CD4-positive, alpha-beta T cell treated with Interleukin-21 for 1 hour (primary cell): Measurements from ENCODE around the gene HMX1.

ENCODE experiments used
- DNase-seq: peaks from one replicate; pipeline ENCODE4 v3.0.0-alpha.2; 2020

The HMX1 gene

DNA sequence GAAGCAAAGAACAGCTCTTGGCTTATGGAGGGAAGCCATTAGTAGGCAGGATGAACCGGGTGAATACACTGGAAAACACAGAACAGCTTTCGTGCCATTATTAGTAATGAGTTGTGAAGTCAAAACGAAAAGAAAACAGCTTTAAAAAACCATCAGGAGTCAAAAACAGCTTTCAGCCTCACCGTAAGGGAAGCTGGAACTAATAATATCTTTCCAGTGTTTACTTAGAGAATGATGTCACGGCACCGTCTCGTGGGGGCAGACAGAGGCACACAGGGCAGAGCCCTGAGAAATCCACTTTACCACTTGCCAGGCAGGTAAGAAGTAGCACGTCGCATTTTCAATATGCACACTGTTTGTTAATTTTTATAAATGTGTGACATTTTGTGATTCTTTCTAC lies 37.9 kb upstream of the HMX1 start:
- no peak for DNase-seq

DNA sequence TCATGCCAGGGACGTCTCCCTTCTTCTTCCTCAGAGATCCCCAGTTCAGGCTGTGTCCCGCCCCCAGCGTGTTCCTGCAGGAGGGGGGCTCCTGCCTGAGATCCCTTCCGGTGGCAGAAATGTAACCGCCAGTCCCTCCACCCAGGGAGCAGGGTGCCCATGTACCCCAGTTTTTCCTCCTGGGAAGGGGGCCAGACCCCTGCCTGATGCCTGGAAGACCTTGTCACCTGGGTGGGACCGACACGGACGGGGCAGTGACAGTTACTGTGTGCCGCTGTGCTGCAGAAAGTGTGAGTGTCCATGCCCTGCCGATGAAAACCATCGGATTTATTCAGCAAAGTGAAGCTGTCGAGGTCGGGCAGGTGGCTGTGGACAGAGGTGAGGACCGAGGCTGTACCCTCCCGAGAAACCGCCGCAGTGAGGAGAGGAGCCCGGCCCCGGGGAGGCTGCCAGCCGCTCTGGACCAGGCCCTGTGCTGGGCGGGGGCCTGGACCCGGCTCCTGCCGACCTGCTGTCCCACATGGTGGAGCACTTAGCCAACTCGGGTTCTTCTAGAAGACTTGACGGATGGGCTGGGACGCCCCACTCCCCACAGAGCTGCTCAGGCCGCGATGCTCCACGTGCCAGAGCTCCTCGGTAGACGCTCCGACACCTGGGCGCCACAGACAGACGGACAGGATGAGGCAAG lies 36.7 kb upstream of the HMX1 start:
- no peak for DNase-seq

DNA sequence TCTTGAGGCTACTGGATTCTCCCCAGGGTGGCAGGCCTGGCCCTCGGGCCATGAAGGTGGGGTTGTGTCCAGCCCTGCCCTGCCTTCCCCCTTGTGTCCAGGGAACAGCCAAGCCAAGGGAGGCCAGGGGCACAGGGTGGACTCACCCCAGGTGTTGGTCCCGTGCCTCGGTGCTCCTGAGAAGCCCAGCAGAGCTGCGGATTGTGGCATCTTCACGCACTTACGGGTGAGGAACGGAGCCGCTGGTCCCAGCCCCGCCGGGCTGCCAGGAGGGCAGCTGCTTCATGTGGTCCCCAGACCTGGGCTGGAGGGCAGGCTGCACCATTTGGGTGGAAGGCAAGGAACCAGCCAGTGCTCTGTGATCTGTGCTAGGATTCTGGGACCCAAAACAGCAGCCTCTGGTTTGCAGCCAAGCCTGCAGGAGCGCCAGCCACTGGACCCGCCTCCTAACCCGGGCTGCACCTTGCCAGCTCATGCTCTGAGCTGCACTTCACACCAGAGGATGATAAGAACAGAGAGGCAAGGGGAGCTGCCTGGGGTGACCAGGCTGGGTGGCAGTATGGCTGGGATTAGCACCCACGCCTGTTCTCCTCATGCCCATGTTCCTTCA lies 36.1 kb upstream of the HMX1 start:
- DNase-seq = no peak

DNA sequence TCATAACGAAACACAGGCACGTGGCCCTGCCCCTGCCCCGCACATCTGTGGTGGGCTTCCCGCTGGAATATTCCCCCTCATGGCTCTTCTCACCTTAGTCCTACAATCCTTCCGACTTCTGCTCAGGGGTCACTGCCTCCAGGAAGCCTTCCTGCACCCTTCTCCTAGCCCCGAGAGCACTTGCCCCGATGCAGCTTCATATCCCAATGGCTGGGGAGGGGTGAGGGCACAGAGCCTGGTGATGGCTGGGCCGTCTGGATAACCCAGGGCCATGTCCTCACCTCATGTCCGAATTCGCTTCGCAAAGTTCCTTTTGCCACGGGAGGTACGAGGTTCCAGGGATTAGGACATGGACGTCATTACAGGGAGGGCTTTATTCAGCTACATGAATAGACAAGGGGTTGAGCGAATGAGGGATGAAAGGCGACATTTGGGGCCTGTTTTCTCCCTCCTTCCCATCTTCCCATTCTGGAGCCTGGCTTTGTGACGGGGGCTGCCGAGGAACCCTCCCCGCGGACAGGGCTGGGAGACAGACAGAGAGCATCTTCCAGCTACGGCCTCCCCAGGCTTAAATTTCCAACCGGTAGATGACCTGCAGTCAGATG lies 35.5 kb upstream of the HMX1 start:
- DNase-seq = no peak

DNA sequence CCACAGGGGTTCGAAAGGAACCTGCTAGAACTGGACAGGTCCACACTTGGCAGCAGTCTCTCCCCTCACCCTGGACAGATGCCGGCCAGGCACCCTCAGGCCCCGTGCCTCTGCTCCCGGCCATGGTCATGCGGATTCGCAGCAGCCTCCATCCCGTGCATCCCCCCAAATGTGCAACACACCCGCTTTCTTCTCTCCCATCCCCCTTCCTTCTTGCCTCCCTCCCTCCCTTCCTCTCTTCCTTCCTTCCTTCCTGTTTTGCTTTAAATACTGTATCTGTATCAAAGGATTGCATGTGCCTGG lies 35.0 kb upstream of the HMX1 start:
- no peak for DNase-seq

DNA sequence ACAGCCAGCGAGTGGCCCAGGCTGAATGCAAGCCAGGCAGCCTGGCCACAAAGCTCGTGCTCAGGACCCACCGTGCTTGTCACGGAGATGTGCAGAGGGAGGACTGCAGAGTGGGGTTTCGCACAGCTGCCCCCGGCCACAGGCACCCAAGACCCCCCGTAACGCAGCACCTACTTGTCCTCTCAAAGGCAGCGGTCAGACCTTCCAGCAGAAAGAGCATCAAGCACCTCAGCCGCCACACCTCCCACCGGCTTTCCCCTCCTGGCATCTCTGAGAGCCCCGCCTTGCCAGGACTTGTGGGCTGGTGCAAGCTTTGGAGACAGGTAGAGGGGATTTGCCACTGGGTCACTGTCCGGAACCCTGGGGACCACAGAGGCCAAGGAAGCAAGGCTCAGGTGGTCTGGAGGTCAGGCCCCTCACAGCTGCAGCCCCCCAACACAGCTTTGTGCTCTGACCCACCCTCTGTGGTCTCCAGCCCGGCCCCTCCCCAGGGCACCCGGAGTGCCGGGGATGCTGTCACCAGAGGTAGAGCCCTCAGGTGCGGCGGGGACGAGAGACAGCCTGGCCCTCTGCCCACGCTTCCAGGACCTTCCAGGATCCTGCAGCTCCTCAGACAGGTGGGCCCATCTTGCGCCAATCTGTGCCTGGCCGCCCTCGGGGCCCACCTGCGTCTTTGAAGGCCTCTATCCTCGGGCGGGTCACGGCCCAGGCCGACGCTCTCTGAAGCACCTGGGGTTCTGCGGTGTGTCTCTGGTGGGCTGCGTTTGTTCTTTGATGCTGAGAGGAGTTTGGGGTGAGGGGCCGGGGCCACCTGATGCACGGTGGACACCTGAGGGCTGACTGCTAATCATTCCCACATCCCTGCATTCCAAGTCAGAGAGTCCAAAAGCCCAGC lies 34.4 kb upstream of the HMX1 start:
- DNase-seq = no peak

DNA sequence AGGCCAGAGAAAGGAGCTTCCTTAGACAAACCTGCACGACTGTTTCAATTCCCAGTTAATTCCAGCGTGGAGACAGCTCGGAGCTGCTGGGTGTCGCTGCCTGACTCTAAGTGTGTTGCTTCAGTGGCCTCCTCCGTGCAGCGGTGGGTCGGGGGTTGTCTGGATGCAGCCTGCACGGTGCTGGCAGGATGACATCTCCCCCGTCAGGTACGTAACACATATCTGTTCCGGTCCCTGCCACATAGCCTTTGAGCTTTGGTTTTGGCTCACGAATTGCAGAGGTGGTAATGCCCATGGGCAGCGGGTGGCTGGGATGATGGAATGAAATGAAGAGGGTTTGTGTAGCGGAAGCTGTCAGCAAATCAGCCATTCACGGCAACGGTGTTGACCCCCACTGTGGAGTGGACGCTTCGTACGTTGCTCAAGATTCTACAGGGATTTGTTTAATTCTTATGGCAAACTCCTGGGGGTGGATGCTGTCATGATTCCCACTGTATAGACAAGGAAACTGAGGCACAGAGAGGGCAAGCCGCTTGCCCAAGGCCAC lies 33.7 kb upstream of the HMX1 start:
- DNase-seq = no peak

DNA sequence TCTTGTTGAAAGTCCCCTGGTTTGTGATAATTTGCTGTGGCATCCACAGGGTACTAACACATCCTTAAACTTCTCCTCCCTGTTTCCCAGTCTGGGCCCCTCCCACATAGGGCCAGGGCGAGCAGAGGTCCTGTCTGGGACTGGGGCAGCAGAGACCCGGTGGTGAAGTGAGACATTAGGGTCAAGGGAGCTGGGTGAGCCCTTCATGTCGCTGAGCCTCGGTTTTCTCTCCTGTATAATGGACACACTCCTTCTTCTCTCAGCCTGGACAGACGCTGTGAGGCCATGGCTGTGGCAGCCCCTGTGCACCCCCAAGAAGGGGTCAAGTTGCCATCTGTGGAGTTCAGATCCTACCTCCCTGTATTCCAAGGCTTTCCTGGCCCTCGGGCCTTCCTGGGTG lies 33.0 kb upstream of the HMX1 start:
- no peak for DNase-seq

DNA sequence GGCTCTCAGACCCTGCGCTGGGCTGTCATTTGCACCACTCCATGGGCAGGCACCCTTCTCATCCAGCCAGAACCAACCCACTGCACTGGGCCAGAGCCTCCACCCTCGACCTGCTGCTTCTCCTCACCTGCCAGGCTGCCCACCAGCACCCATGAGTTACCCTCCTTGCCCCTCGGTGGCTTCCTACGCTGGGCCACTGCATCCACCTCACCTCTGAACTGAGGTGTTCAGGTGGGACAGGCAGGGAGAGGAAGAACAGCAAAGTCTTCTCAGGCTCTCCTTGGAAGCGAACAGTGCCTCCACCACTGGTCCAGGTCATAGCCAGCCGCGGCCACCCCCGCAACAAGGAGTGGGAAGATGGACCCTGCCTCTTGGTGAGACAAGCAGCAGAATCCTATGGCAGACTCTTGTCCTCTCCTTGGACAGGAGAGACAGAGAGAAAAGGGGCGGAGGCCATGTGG lies 32.4 kb upstream of the HMX1 start:
- no peak for DNase-seq

DNA sequence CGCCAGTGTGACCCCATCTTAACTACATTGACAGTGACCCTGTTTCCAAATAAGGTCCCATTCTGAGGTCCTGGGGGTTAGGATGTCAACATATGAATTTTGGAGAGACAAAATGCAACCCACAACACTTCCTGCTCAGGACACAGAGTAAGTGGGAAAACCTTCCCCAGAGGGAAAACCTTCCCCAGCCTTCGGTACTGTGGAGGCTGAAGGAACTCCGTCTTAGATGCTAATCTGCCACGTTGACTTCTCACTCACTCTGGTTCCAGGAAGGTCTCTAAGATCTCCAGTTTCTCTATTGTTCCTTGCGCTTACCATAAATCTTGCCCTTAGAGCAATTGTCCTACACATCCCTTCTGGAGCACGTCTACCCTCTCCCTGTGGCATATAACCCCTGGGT lies 29.7 kb upstream of the HMX1 start:
- no peak for DNase-seq

DNA sequence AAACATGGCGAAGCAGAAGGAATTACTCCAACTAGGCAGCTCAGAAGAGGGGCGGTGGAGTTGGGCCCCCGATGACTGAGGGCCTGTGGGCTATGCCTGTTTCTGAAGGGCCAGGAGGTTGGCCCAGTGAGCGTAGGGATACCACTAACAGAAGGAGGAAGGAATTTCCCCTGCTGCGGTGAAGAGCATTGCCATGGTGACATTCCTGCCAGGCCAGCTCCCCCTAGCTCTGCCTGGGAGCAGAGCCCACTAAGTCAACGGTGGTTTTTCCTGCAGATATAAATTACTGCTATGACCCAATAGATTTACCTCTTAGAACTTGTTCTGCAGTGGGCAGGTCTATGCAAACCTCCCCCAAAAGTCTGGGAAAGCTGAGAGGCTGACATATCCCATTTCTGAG lies 28.9 kb upstream of the HMX1 start:
- DNase-seq = no peak

DNA sequence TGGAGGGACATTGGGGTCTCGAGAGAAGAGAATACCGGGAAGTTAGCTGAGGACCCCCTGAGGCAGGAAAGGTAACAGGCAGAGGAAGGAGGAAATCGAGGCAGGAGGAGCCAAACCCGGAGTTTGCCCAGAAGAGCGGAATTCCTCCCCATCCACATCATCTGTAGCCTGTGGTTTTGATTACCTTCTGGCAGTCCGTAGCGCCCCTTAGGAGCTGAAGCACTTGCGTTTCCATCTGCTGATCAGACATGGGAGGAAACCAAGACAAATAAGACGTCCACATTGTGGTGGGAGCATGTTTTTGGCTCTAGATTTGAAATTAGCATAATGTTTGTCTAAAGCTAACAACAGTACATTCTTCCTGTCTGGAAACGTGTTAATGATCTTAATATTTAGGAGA lies 26.8 kb upstream of the HMX1 start:
- DNase-seq = no peak

DNA sequence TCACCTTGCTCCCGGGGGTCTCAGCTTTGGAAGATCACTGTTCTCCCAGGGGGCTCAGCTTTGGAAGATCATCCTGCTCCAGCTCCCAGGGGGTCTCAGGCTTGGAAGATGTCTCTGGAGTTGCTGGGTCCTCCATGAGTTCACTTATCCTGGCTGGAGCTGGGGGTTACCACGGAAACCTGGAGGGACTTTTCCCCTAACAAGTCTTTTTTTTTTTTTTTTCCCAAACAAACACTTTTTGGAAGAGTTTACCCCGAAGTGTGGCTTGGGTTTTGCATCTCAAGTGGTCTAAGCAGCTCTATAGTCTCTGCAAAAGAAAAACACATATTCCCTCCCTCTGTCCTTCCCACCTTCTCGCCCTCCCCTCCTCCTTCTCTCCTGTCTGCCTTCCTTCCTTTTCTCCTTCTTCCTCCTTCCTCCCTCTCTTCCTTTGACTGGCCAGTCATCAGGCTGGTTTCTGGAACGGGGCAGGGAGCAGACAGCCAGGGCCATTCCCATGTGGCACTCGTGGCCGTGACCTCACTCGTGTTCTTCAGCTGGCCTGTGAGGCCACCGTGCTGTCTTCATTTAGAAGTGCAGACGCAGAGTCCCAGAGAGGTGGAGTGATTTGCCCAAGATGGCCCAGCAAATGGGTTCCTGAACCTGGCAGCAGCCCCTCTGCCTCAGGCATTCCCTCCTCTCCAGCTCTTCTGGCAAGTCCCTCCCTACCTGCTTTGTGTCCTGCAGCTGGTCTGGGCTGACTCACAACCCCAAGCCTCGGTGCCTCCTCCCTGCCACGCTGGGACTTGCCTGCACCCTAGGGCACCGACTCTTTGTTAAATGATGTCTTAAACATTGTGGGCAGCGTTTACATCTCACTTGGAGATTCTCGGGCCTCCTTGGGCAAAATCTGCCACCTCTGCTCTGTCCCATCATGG lies 25.9 kb upstream of the HMX1 start:
- no peak for DNase-seq

DNA sequence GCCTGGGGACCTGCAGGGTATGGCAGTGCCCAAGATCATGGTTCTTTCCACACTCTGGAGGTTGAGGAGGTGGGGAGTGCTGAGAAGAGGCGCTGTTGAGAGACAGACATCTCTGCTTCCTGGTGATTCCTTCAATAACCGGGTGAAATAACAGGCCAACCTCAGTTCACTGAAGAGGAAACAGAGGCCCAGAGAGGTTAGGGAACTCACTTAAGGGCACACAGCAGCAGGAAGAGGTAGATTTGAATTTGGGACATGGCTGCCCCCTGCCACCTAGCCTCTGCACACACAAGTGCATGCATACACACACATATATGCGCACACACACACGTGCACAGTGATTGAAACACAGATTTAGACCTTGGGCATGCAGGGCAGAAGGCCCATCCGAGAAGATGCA lies 24.9 kb upstream of the HMX1 start:
- no peak for DNase-seq

DNA sequence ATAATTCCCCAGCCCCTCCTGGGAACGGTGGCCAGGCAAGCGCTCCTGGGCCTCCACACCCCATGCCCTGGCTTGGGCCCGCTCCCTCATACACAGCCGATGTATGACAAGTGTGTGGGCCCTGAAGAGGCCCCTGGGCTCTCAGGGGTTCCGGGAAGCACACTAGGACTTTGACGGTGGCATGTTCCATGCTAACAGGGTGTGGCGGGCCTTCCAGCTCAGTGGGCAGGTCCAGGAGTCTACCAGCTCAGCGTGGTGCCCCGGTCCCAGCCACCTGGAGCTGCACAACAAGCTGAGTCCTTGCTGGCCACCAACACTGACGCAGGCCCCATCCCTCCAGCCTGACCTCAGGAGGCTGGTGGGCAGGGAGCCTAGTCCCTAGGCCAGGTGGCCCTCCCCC lies 24.4 kb upstream of the HMX1 start:
- DNase-seq = no peak

DNA sequence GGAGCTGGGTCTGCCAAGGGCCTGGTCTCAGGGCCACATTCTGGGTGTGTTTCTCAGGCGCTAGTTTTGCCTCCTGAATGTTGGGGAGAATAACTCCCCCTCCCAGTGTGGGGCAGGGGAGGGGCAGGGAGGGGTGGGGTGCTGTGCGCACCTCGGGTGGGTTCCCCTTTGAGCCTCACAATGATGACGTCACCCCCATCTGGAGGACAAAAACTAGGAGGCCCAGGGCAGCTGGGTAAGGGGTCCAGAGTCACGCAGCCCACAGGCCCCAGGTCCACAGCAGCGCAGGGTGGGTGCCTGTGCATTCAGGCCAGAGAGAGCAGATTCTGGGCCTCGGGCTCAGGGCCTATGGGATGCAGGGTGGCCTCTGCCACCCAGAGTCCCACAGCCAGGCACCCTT lies 23.7 kb upstream of the HMX1 start:
- DNase-seq = no peak

DNA sequence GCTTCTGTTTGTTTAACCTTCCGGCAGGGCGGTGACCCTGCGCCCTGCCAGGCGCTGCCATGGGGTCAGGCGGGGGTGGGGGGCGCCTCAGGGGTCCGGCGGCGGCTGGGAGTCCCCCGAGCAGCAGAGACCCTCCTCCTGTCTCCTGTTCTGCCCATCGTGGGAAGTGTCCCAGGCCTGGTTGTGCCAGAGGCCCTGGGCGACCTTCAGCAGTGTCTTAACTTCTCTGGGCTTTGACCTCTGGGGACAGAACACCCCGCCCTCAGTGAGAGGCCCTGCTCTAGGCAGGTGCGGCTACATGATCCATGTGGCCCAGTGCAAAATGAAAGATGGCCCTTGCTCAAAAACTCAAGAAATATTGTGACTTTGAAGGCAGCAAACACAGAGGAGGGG lies 22.8 kb upstream of the HMX1 start:
- DNase-seq = no peak

DNA sequence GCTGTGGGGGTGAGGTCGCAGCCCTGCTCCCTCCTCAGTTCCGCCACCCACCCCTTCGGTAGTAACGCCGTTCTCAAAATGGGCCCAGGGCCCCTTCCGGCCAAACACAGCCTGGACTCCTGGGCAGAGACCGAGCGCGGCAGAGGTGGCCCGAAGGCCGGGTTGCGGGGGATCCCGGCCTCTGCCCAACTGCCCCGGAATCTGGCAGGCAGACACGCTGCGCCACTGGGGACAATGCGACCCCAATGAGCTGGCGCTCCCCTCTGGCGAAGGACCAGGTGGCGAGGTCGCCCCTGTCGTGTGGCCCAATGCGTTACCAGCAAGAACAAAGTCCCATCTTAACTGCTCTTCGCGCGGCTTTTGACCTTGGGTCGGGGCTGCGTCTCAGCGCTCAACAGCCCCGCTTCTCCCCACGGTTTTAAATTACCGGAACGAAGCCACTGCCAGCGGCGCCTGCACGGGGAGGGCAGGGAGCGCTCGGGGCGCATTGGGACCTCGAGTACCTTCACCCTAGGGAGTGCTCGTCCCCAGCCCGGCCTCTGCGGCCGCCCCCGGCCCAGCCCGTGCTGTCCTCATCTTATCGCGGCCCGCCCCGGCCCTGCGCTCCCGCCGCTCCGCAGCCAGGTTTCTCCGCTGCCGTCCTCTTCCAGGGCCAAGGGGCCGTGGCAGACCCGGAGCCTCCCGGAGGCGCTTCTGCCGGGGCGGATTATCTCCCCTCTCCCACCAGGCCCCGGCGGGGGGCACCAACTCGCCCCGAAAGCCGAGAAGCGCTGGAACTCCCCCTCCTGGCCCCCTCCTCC lies 22.2 kb upstream of the HMX1 start:
- no peak for DNase-seq

DNA sequence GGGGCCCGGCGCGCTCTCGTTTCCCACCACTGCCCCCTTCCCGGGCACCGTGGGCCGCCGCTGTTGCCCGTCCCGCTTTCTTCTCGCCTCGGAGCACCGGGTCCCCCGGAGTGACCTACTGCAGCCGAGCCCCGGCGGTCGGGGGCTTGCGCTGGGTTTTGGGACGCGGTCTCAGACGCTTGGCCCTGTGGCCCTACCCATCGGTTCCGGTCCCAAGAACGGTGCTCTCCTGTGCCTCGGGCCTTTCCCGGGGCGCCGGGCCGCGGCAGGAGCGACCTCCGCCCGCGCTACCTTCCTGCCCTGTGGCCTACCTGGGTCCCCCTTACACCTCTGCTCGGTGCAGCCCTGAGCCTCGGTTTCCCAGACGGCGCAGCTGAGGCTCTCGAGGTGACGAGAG lies 21.6 kb upstream of the HMX1 start:
- DNase-seq = no peak

DNA sequence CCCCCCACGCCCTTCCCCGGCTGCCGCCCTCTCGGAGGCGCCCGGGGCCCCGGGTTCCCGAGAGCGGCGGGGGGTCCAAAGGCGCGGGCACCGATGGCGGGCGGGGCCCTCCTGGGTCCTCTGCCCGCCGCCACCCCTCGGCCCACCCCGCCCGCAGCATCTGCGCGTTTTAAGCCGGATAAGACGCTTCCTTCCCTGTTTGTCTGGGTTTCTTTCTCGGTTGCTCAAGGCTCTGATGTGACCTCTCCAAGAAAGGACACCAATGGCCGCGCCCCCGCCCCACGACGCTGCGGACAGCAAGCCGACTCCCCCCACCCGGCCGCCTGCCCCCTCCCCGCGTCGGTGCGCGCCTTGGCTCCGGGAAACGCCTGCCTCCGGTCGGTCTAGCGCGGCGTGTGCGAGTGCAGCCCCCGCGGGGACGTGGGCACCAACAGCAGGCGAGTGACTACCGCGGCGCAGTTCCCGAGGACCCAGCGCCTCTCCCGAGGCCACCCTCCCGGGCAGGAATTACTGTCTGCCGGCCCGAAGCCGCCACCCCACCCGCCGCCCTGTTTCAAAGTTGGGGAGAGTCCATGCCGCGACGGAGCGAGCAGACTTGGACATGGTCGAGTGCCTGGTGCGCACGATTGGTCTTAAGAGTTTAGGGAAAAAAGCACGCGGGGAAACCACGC lies 21.1 kb upstream of the HMX1 start:
- no peak for DNase-seq
